Bronchial epithelial cell (primary cell): ENCODE data around the gene BATF. TPM values are rescaled to one million over a fixed set of nuclear protein-coding genes. Genes with fewer than 3 reads are reported as not detected.

Source experiments
- DNase-seq: peaks from one replicate; pipeline ENCODE4 v3.0.0-alpha.2; 2010; ENCODE audit warnings: low read depth
- FAIRE-seq: peaks from 2 replicates; lab custom pipeline; 2011; peaks lifted over from hg19 to GRCh38; lab: Jason Lieb, UNC
- H3K27me3 ChIP-seq: 2 replicates; pipeline ENCODE4 v1.5.1; 2011; ENCODE audit warnings: low read length; ENCODE audit not compliant: control insufficient read depth, insufficient read depth
- H3K36me3 ChIP-seq: 2 replicates; pipeline ENCODE4 v1.5.1; 2011; ENCODE audit warnings: low read length; ENCODE audit not compliant: control insufficient read depth, insufficient read depth
- H3K4me3 ChIP-seq: 2 replicates; pipeline ENCODE4 v1.5.1; 2011; ENCODE audit warnings: mild to moderate bottlenecking, low read depth, low read length, control low read depth
- total RNA-seq: library from RNA; depleted of rRNA; stranded (reverse); fragments of >200 nt; gene quantifications from 2 replicates; pipeline ENCODE4 v1.2.1, GENCODE V29; 2014
- TF ChIP-seq, protein P1 (sequence below): IDR thresholded peaks from 2 replicates; pipeline ENCODE4 v1.5.1; 2011; ENCODE audit warnings: mild to moderate bottlenecking, moderate library complexity, low read length, control low read depth, inconsistent platforms; ENCODE audit not compliant: insufficient read depth, severe bottlenecking

BATF gene
- total RNA-seq, 1 donor from 2014 or later = 3.4 TPM

- DNase-seq (no peak), FAIRE-seq (no peak)
Measured at GRCh38 chr14:75539162-75539560, 16.9 kb downstream of the BATF start.

DNA sequence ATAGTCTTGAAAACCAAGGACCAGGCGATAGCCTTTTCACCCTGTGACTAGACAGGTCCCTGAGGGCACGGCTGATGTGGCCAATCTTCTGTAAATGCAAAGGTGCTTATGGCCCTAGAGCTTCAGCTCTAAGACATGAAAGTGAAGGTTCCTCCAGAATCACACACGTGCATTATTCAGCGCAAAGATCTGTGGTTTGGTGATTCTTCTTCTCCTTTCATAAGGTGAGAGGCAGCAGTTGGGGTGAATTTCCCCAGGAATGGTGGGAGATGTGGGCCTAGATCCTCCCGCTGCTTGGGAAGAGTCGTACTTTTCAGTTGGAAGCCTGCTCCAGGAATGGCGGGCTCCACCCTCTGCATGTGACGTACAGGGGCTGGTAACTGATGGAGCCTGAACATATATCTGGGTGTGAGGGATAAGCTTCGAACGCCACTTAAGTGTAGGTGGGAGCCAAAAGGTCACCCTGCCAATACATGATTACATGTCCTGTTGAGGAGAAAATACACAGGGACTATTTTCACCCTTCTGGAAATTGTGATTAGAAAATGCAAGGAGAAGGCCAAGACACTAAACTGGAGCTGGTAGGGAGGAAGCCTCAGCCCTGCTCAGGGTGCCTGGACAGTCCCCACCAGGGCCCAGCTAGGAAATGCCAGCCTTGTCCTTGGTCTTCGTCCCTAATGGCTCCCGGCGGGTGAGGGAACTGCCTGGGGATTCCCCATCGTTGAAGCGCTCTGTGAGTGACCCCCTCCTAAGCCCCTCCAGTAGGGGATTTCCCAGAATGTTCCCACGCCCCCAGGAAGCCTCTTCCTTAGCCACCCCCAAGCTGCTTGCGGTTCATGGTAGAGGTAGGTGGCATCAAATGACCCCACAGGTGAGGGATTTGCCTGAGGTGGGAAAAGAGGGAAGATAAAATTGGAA is 17.6 kb downstream of the BATF start:
- no peak for FAIRE-seq
- Histone ChIP-seq H3K27me3 (no peaks in the 10 kb centered on the region), H3K36me3 (no peaks in the 10 kb centered on the region), H3K4me3 (no peak overlapping the region)
- TF ChIP-seq, protein P1, sequence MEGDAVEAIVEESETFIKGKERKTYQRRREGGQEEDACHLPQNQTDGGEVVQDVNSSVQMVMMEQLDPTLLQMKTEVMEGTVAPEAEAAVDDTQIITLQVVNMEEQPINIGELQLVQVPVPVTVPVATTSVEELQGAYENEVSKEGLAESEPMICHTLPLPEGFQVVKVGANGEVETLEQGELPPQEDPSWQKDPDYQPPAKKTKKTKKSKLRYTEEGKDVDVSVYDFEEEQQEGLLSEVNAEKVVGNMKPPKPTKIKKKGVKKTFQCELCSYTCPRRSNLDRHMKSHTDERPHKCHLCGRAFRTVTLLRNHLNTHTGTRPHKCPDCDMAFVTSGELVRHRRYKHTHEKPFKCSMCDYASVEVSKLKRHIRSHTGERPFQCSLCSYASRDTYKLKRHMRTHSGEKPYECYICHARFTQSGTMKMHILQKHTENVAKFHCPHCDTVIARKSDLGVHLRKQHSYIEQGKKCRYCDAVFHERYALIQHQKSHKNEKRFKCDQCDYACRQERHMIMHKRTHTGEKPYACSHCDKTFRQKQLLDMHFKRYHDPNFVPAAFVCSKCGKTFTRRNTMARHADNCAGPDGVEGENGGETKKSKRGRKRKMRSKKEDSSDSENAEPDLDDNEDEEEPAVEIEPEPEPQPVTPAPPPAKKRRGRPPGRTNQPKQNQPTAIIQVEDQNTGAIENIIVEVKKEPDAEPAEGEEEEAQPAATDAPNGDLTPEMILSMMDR = no peak
- DNase-seq = no peak

More at GRCh38 chr14:75539162-75539560, 16.9 kb downstream of the BATF start:
- H3K27me3 ChIP-seq = no peaks in the 10 kb centered on the region
- TF ChIP-seq, protein P1 = no peak
- no peaks in the 10 kb centered on the region for H3K36me3 ChIP-seq
- H3K4me3 ChIP-seq = no peak overlapping the region

GRCh38 chr14:75540479-75540851 is 18.2 kb downstream of the BATF start:
- Histone ChIP-seq H3K36me3 (no peaks in the 10 kb centered on the region), H3K27me3 (no peaks in the 10 kb centered on the region), H3K4me3 (no peak overlapping the region)
- DNase-seq = no peak
- TF ChIP-seq, protein P1 = no peak
- no peak for FAIRE-seq

GRCh38 chr14:75542588-75543091 is 20.4 kb downstream of the BATF start:
- no peaks in the 10 kb centered on the region for H3K36me3 ChIP-seq
- TF ChIP-seq, protein P1 = no peak
- H3K4me3 ChIP-seq = no peak overlapping the region
- no peaks in the 10 kb centered on the region for H3K27me3 ChIP-seq
- FAIRE-seq = no peak
- peak; percentile 42 for DNase-seq

GRCh38 chr14:75543253-75543652 is 21.0 kb downstream of the BATF start:
- Histone ChIP-seq H3K27me3 (no peaks in the 10 kb centered on the region), H3K4me3 (no peak overlapping the region), H3K36me3 (no peaks in the 10 kb centered on the region)
- TF ChIP-seq, protein P1 = no peak
- no peak for DNase-seq
- FAIRE-seq = no peak

DNA sequence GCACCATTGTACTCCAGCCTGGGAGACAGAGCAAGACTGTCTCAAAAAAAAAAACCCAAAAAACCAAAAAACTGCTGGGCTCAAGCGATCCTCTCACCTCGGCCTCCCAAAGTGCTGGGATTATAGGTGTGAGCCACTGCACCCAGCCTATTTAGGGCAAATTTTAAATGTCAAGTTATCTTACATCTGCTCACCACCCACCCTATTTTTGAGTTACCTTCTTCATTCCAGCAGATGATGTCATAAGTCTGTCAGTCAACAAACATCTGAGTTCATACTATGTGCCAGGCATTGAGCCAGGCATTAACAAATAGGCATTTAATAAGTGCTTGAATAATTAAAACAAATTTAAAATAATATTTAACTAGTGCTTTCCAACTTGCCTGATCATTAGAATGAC is 21.5 kb downstream of the BATF start:
- Histone ChIP-seq H3K4me3 (no peak overlapping the region), H3K36me3 (no peaks in the 10 kb centered on the region), H3K27me3 (no peaks in the 10 kb centered on the region)
- DNase-seq (peak; percentile 58), FAIRE-seq (no peak)
- TF ChIP-seq, protein P1 = no peak
